ENCODE data around the gene MAPT.
"Not testable (repeated sequence)": the region's sequence is repeated elsewhere in the genome, so short reads cannot be mapped to it uniquely, and the experiment has no call there.

Gene MAPT

GRCh38 chr17:45953561-45953960 lies 59.2 kb downstream of the MAPT start:
- DNase-seq (ENCODE audit: extremely low read depth, low read depth) = no peak
- no peak for TF ChIP-seq CTCF (IDR thresholded peaks at IDR 0.05; ENCODE audit: low read depth, low read length, missing control alignments)
- H3K4me3 ChIP-seq (replicated peaks; ENCODE audit: low read depth, low read length) = no peak overlapping the region

GRCh38 chr17:45954914-45955313 lies 60.6 kb downstream of the MAPT start:
- H3K4me3 ChIP-seq (replicated peaks; ENCODE audit: low read depth, low read length) = no peak overlapping the region
- TF ChIP-seq CTCF (IDR thresholded peaks at IDR 0.05; ENCODE audit: low read depth, low read length, missing control alignments) = no peak
- no peak for DNase-seq (ENCODE audit: extremely low read depth, low read depth)

- H3K4me3 ChIP-seq (replicated peaks; ENCODE audit: low read depth, low read length) = no peak overlapping the region
Observed at GRCh38 chr17:45955326-45955725, 61.0 kb downstream of the MAPT start.

GRCh38 chr17:45956090-45956489 lies 61.7 kb downstream of the MAPT start:
- no peak for DNase-seq (ENCODE audit: extremely low read depth, low read depth)
- H3K4me3 ChIP-seq (replicated peaks; ENCODE audit: low read depth, low read length) = no peak overlapping the region
- no peak for TF ChIP-seq CTCF (IDR thresholded peaks at IDR 0.05; ENCODE audit: low read depth, low read length, missing control alignments)

More at GRCh38 chr17:45955326-45955725, 61.0 kb downstream of the MAPT start:
- no peak for DNase-seq (ENCODE audit: extremely low read depth, low read depth)
- TF ChIP-seq CTCF (IDR thresholded peaks at IDR 0.05; ENCODE audit: low read depth, low read length, missing control alignments) = no peak

GRCh38 chr17:45956746-45957145 lies 62.4 kb downstream of the MAPT start:
- not testable (repeated sequence) for H3K4me3 ChIP-seq (replicated peaks; ENCODE audit: low read depth, low read length); DNase-seq (ENCODE audit: extremely low read depth, low read depth)

GRCh38 chr17:45958307-45958706 lies 64.0 kb downstream of the MAPT start:
- no peak overlapping the region for H3K4me3 ChIP-seq (replicated peaks; ENCODE audit: low read depth, low read length)
- DNase-seq (ENCODE audit: extremely low read depth, low read depth) = no peak
- no peak for TF ChIP-seq CTCF (IDR thresholded peaks at IDR 0.05; ENCODE audit: low read depth, low read length, missing control alignments)

GRCh38 chr17:45958994-45959665 lies 64.8 kb downstream of the MAPT start:
- H3K4me3 ChIP-seq (replicated peaks; ENCODE audit: low read depth, low read length) = no peak overlapping the region
- TF ChIP-seq CTCF (IDR thresholded peaks at IDR 0.05; ENCODE audit: low read depth, low read length, missing control alignments) = no peak
- no peak for DNase-seq (ENCODE audit: extremely low read depth, low read depth)

Data from HFF-Myc (cell line).